GM18520 (cell line): ENCODE data around the gene ID2.
A peak's percentile ranks its signal among the peaks of the same experiment; 100 is the strongest.

ENCODE experiments used
- ATAC-seq: cut with Tn5 transposase; IDR thresholded peaks from one replicate; pipeline ENCODE4 v1.9.1; 2021; ENCODE audit not compliant: unreplicated experiment

ID2 gene

DNA sequence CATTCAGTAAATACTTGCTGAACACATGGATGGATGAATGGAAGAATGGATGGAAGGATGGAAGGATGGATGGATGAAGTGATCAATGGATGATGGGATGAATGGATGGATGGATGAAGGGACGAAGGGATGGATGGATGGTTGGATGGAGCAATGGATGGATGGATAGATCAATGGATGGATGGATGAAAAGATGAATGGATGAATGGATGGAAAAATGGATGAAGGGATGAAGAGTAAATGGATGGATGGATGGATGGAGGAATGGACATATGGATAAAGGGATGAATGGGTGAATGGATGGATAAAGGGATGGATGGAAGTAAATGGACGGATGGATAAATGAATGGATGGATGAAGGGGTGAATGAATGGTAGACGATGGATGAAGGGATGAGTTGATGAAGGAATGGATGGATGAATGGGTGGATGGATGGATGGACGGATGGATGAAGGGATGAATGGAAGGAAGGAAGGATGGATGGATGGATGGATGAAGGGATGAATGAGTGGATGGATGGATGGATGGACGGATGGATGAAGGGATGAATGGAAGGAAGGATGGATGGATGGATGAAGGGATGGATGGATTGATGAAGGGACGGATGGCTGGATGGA, 13.9 kb upstream of the ID2 start:
- no peak for ATAC-seq

- ATAC-seq: no peak
Measured at GRCh38 chr2:8669157-8669817, 12.6 kb upstream of the ID2 start.

- no peak for ATAC-seq
Measured at GRCh38 chr2:8670580-8670979, 11.3 kb upstream of the ID2 start.

- no peak for ATAC-seq
Measured at GRCh38 chr2:8671176-8671575, 10.7 kb upstream of the ID2 start.

- ATAC-seq: no peak
Measured at GRCh38 chr2:8671802-8672201, 10.1 kb upstream of the ID2 start.

DNA sequence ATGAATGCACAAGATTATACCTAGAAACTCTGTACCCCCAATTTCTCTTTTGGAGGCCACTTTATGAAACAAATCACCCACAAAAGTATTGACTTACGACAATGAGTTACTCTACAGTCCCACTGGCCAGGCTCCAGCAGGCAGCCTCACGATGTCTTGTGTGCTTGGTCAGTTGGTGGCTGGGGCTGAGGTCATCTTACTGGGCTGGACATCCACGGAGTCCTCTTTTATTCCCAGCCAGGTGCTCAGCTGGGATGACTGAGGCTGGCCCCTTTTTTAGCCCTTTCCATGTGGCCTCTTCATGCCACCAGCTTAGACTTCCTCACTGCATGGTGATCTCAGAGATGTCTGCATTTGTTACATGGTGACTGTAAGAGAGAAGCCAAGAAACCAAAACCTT, 8.9 kb upstream of the ID2 start:
- no peak for ATAC-seq

DNA sequence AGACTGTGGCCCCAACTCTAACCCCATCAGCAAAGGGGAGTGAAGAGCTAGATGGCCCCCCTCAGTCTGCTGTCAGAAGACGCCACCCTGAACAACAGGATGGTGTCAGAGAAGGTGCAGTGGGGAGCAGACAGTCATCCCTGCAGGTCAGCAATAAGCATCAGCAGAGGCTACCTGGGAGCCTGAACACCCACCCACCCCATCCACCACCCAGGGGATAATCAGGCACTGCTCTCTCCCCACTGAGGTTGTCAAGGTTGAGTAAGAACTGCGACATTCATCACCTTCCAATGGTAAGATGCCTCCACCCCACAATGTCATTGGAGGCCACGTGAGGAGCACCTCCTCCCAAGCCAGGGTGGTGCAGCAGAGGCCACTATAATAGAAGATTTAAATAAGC, 8.5 kb upstream of the ID2 start:
- no peak for ATAC-seq

DNA sequence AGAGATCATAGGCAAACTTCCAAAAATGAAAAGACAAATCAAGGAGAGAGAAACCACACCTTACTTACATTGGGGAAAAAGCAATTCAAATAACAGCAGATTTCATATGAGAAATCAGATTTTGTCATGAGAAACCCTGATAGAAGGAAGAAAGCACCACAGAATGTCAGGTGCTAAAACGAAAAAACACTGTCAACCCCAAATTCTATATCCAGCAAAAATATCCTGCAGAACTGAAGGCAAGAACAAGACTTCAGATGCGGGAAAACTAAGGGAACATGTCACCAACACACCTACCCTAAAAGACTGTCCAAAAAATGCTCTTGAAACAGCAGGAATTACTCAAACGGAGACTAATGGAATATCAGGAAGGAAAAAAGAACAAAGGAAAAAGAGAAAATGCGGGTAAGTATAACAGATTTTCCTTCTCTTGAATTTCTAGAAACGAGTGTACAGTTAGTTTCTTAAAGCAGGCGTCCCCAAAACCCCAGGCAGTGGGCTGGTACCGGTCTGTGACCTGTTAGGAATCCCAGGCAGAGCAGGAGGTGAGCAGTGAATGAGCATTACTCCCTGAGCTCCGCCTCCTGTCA, 7.3 kb upstream of the ID2 start:
- ATAC-seq: no peak

DNA sequence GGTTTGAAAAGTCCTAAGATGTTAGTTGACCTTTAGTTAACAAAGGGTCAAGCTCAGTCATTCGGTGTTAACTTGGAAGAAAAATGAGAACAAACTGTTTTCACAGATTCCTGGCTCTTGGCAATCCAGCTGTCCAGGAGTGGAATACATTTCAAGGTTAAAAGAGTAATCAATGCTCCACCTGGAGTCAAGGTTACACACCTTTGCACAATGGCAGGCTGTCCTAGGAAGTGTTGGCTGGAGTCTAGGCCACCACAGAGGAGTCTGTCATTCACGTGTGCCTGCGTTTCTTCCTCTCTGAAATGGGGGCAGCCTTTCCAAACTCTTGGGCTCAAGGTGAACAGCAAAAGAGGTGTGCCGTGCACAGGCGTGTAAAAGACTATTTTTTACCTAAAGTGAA, 6.3 kb upstream of the ID2 start:
- ATAC-seq: no peak

GRCh38 chr2:8676191-8676920, 5.5 kb upstream of the ID2 start:
- no peak for ATAC-seq

GRCh38 chr2:8676921-8677645, 4.8 kb upstream of the ID2 start:
- no peak for ATAC-seq

DNA sequence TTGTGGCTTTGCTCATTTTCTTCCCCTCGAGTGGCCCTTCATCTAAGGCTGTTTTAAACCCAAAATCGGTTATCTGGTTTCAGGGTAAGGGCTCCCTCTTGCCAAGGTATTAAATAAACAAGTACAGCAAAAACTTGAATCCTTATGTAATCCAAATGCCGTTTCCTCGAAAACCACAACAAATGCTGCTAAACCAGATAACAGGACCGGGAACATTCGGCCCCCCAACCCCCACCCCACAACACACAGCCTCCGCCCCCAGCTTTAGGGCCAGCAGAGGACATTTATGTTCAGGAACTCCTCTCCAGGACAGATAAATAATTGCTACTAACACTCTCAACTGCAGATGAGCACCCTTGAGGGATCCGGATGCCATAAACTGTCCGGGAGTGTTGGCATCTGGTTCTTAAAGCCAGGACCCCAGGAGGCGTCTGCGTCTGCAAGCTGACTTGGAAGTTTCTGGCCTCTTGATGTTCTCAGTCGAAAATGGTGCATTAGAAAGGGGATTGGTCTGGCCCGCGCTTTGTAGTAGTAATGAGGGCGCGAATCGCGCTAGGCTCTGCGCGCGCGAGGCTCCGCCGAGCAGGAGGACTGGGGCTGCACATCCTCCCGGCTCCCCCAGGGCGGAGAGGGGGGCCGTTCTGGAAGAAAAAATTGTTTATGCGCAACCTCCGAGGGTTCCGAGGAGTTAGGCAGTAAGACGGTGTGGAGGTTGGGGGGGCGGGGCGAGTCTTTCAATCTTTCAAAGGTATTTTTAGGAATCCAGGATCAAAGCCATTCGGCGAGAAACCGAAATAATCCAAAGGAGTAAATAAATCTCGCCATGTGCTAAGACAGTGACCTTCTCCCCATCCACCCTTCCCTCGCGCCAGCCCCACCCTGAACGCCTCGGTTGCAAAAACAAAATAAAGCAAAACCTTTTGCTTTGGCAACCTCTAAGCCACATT, 3.9 kb upstream of the ID2 start:
- no peak for ATAC-seq

GRCh38 chr2:8678731-8679566, 2.9 kb upstream of the ID2 start:
- peak; percentile 56 for ATAC-seq

- ATAC-seq: no peak
Measured at GRCh38 chr2:8679567-8679826, 2.4 kb upstream of the ID2 start.

DNA sequence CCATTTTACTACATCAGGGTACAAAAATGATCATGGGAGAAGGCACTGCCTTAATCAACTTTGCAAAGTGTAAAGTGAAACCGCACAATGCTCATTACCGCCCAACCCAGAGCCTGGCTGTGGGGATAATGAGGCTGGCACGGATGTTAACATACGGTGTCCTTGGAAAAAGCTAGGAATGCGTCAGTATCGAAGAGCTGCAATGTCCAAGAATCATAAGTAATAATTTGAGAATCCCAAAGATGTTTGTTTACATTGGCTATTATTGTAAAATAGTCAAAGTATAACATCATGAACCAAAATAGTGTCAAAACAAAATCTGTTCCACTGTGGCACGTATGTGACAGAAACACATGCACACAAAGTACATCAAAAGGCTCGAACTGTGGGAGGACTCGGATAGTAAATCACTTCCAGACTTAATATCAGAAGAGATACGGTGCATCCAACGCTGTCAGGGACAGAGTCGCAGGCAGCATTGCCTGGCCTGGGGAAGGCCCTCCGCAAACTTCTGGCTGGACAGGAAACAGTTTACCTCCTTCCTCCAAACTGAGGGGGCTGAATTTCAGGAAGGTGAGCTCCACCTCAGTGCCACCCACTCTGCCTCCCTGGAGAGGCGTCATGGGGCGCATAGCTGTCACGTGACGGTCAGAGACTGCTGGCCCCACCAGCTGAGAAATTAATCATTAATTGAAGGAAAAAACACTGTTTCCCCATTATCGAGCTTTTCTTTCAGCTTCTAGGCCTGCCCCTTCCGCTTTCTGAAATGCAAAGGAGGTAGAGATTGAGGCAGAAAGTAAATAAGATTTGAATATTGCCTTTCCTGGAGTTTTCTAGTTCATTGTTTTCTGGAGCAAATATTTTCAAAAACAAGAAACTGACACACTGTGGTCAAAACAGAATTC, 1.8 kb upstream of the ID2 start:
- ATAC-seq: no peak

DNA sequence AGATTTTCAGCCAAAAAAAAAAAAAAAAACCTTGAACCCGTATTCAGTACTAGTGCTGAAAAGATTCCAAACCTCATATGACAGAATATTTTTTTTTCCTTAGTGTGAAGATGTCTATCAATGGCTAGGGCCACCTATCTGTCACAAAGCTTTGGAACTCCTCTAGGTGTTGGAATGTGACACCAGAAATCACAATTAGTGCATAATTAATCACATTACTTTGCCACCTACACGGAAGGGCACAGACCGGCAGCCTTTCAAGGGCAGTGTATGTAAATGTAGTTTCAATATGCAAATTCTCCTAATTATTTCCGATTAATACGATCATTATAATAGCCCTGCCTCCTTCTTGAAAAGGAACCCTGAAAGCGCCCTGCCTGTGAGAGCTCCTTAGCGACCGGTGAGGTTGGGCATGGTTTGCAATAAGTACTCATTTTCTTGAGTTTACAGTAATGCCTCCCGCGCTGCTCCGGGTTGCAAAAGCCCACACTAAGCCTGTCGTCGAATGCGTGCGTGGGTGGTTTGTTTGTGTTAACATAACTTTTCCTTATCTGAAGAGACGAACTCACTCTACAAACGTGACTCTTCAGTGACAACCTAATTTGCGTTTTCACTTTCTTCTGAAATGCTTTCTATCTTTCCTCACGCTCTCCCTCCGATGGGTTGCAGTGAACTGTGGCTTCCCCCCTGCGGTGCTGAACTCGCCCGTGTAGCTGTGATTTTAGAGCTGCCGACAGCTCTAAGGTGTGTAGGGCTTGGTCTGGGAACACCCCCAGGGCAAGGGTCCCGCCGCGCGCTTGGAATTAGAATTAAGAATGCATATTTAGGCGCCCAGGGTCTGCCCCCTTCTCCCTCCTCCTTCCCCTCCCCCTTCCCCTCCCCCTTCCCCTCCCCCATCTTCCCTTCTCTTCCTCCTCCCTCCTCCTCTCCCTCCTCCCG, 765 bp upstream of the ID2 start:
- no peak for ATAC-seq
